Neural cell (in vitro differentiated cells): Measurements from ENCODE around the gene TTLL5. TPM values are rescaled to one million over a fixed set of nuclear protein-coding genes. Genes with fewer than 3 reads are reported as not detected.

Experiments used
- H2AFZ ChIP-seq: fragments of 200-600, 300-800 bp; sonication (generic), shearing (Covaris generic); 2 replicates; pipeline ENCODE4 v1.6.0; 2014; ENCODE audit warnings: low read depth, mild to moderate bottlenecking, antibody characterized with exemption, low read length, moderate library complexity
- H3F3A ChIP-seq: fragments of 200-600 bp; shearing (Covaris generic); 2 replicates; pipeline ENCODE4 v1.6.1; 2016; ENCODE audit warnings: mild to moderate bottlenecking, moderate library complexity, mixed read lengths, antibody characterized with exemption, low read length; ENCODE audit not compliant: insufficient read depth, poor library complexity, severe bottlenecking
- H3K27ac ChIP-seq: fragments of 200-600, 300-800 bp; sonication (generic), shearing (Covaris generic); 2 replicates; pipeline ENCODE4 v1.5.1; 2014; ENCODE audit warnings: mild to moderate bottlenecking, low read length, moderate library complexity
- H3K27me3 ChIP-seq: fragments of 300-800, 200-600 bp; sonication (generic), shearing (Covaris generic); 2 replicates; pipeline ENCODE4 v1.6.0; 2014; ENCODE audit warnings: mild to moderate bottlenecking, low read depth, low read length, moderate library complexity; ENCODE audit not compliant: insufficient read depth
- H3K36me3 ChIP-seq: fragments of 300-800, 200-600 bp; sonication (generic), shearing (Covaris generic); 2 replicates; pipeline ENCODE4 v1.5.1; 2014; ENCODE audit warnings: mild to moderate bottlenecking, antibody characterized with exemption, low read length, moderate library complexity; ENCODE audit not compliant: insufficient read depth
- H3K4me2 ChIP-seq: fragments of 300-800, 200-600 bp; sonication (generic), shearing (Covaris generic); 2 replicates; pipeline ENCODE4 v1.6.0; 2014; ENCODE audit warnings: mild to moderate bottlenecking, low read length
- H3K4me3 ChIP-seq: fragments of 300-800, 200-600 bp; sonication (generic), shearing (Covaris generic); 2 replicates; pipeline ENCODE4 v1.5.1; 2014; ENCODE audit warnings: mild to moderate bottlenecking, low read length, moderate library complexity
- H3K79me2 ChIP-seq: fragments of 200-600 bp; shearing (Covaris generic); replicated peaks from 2 replicates; pipeline ENCODE4 v1.6.0; 2014; ENCODE audit warnings: mild to moderate bottlenecking, low read length, moderate library complexity; ENCODE audit not compliant: insufficient read depth
- H3K9ac ChIP-seq: fragments of 300-800, 200-600 bp; sonication (generic), shearing (Covaris generic); 2 replicates; pipeline ENCODE4 v1.6.1; 2016; ENCODE audit warnings: mild to moderate bottlenecking, low read length, mixed read lengths
- H3K9me2 ChIP-seq: fragments of 200-600 bp; shearing (Covaris generic); 2 replicates; pipeline ENCODE4 v1.6.1; 2016; ENCODE audit warnings: mild to moderate bottlenecking, low read length, mixed read lengths; ENCODE audit not compliant: insufficient read depth
- H3K9me3 ChIP-seq: fragments of 200-600, 300-800 bp; sonication (generic), shearing (Covaris generic); 2 replicates; pipeline ENCODE4 v1.6.1; 2016; ENCODE audit warnings: mild to moderate bottlenecking, mixed run types, low read length, moderate library complexity, mixed read lengths
- H4K20me1 ChIP-seq: fragments of 200-600 bp; shearing (Covaris generic); 2 replicates; pipeline ENCODE4 v1.6.1; 2016; ENCODE audit warnings: mild to moderate bottlenecking, mixed run types; ENCODE audit not compliant: insufficient read depth
- CTCF ChIP-seq: fragments of 450-650 bp; IDR thresholded peaks from 2 replicates; pipeline ENCODE4 v1.5.1; 2014; ENCODE audit warnings: antibody characterized with exemption, mild to moderate bottlenecking, moderate library complexity; ENCODE audit not compliant: poor library complexity, severe bottlenecking
- EP300 ChIP-seq: fragments of 450-650 bp; conservative IDR thresholded peaks from 2 replicates; pipeline ENCODE4 v1.6.1; 2014; ENCODE audit warnings: antibody characterized with exemption, mild to moderate bottlenecking, moderate library complexity; ENCODE audit not compliant: poor library complexity, severe bottlenecking
- EZH2 ChIP-seq: fragments of 200-600, 300-800 bp; shearing (Covaris generic), sonication (generic); IDR thresholded peaks from 2 replicates; pipeline ENCODE4 v1.6.1; 2014; ENCODE audit warnings: antibody characterized with exemption, low read length, borderline replicate concordance, mild to moderate bottlenecking; ENCODE audit not compliant: insufficient read depth, poor library complexity, severe bottlenecking
- MXI1 ChIP-seq: fragments of 450-650 bp; conservative IDR thresholded peaks from 2 replicates; pipeline ENCODE4 v1.6.1; 2014; ENCODE audit warnings: antibody characterized with exemption, mild to moderate bottlenecking; ENCODE audit not compliant: poor library complexity, severe bottlenecking
- POLR2AphosphoS5 ChIP-seq: IDR thresholded peaks from 2 replicates; pipeline ENCODE4 v1.6.1; 2012
- RAD21 ChIP-seq: fragments of 450-650 bp; conservative IDR thresholded peaks from 2 replicates; pipeline ENCODE4 v1.6.1; 2014; ENCODE audit warnings: antibody characterized with exemption, mild to moderate bottlenecking, moderate library complexity
- REST ChIP-seq: IDR thresholded peaks from 2 replicates; pipeline ENCODE4 v1.6.1; 2012; ENCODE audit warnings: borderline replicate concordance
- SMC3 ChIP-seq: fragments of 450-650 bp; conservative IDR thresholded peaks from 2 replicates; pipeline ENCODE4 v1.6.1; 2014; ENCODE audit warnings: antibody characterized with exemption, mild to moderate bottlenecking, moderate library complexity; ENCODE audit not compliant: poor library complexity
- TAF1 ChIP-seq: IDR thresholded peaks from 2 replicates; pipeline ENCODE4 v1.6.1; 2012; ENCODE audit warnings: low read depth
- polyA plus RNA-seq: library from polyadenylated mRNA; depleted of rRNA; stranded (reverse); fragments of >200 nt; gene quantifications from 2 replicates; pipeline ENCODE4 v1.2.3, GENCODE V29; 2014

The TTLL5 gene
- polyA plus RNA-seq, 1 donor from 2014 or later = 8.2 TPM

DNA sequence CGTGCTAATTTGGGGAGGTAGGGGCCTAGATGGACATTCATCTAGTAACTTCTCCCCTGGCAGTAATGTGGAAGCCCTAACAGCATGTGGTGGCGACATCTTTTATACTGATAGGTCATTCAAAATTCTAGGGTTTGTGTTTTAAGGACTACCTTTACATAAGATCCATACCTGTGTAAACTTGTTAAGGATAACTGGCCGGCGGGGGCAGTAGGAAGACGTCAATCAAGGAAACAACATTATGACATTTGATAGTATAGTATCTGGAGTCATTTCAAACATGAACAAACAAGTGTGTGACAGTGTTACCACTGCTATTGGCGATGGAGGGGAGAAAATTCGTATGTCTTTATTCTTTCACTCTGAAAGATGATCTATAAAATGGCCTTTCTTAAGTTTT, 120.0 kb downstream of the TTLL5 start:
- H2AFZ ChIP-seq = no peak overlapping the region
- no peak for TF ChIP-seq RAD21

DNA sequence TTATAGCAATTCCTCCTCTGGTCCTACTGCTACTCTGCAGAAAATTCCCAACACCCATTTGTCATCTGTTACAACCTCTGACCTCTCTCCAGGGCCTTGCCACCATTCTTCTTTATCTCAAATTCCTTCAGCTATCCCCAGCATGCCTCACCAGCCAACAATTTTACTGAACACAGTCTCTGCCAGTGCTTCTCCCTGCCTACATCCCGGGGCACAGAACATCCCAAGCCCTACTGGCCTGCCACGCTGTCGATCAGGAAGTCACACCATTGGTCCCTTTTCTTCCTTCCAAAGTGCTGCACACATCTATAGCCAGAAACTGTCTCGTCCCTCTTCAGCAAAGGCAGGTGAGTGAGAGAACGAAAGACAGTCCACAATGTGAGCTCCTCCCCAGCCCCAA, 122.1 kb downstream of the TTLL5 start:
- no peak for TF ChIP-seq TAF1
- no peak for TF ChIP-seq MXI1
- no peak for TF ChIP-seq EP300
- TF ChIP-seq EZH2 = no peak
- no peak for TF ChIP-seq SMC3
- no peak for TF ChIP-seq POLR2AphosphoS5
- TF ChIP-seq CTCF = no peak
- no peak for TF ChIP-seq REST
- TF ChIP-seq RAD21 = no peak
- no peak overlapping the region for H3K27ac ChIP-seq
- no peaks in the 10 kb centered on the region for H3F3A ChIP-seq
- H3K9me2 ChIP-seq = no peaks in the 10 kb centered on the region
- H2AFZ ChIP-seq = no peak overlapping the region
- no peaks in the 10 kb centered on the region for H3K79me2 ChIP-seq
- no peaks in the 10 kb centered on the region for H4K20me1 ChIP-seq
- peaks cover 10% of the 10 kb centered on the region for H3K36me3 ChIP-seq
- no peak overlapping the region for H3K9ac ChIP-seq
- no peak overlapping the region for H3K4me3 ChIP-seq
- no peaks in the 10 kb centered on the region for H3K9me3 ChIP-seq
- no peak overlapping the region for H3K4me2 ChIP-seq
- no peaks in the 10 kb centered on the region for H3K27me3 ChIP-seq

More for the DNA sequence above, 120.0 kb downstream of the TTLL5 start:
- Histone ChIP-seq H3F3A (no peaks in the 10 kb centered on the region), H3K27ac (no peak overlapping the region), H4K20me1 (no peaks in the 10 kb centered on the region), H3K27me3 (no peaks in the 10 kb centered on the region), H3K9me2 (no peaks in the 10 kb centered on the region), H3K36me3 (peaks cover 10% of the 10 kb centered on the region), H3K4me3 (no peak overlapping the region), H3K9me3 (no peaks in the 10 kb centered on the region), H3K4me2 (no peak overlapping the region), H3K79me2 (no peaks in the 10 kb centered on the region), H3K9ac (no peak overlapping the region)
